ENCODE data around the gene RPP25L.
A peak's percentile ranks its signal among the peaks of the same experiment; 100 is the strongest.

The RPP25L gene

GRCh38 chr9:34585946-34586669 lies 25.8 kb downstream of the RPP25L start:
- DNase-seq (ENCODE audit: low spot score): no peak

GRCh38 chr9:34584970-34585369 lies 26.9 kb downstream of the RPP25L start:
- DNase-seq (ENCODE audit: low spot score): no peak

- no peak for DNase-seq (ENCODE audit: low spot score)
Measured at GRCh38 chr9:34582787-34583186, 29.1 kb downstream of the RPP25L start.

GRCh38 chr9:34581318-34581717 lies 30.6 kb downstream of the RPP25L start:
- DNase-seq (ENCODE audit: low spot score): no peak

GRCh38 chr9:34580358-34580757 lies 31.5 kb downstream of the RPP25L start:
- DNase-seq (ENCODE audit: low spot score): no peak

GRCh38 chr9:34579808-34580163 lies 32.1 kb downstream of the RPP25L start:
- no peak for DNase-seq (ENCODE audit: low spot score)

- DNase-seq (ENCODE audit: low spot score): no peak
Measured at GRCh38 chr9:34579104-34579807, 32.6 kb downstream of the RPP25L start.

- DNase-seq (ENCODE audit: low spot score): peak; percentile 57
Measured at GRCh38 chr9:34578241-34579103, 33.4 kb downstream of the RPP25L start.

- no peak for DNase-seq (ENCODE audit: low spot score)
Measured at GRCh38 chr9:34577400-34578240, 34.3 kb downstream of the RPP25L start.

GRCh38 chr9:34576597-34577399 lies 35.1 kb downstream of the RPP25L start:
- DNase-seq (ENCODE audit: low spot score): peak; percentile 84

- peak; percentile 54 for DNase-seq (ENCODE audit: low spot score)
Measured at GRCh38 chr9:34575862-34576596, 35.9 kb downstream of the RPP25L start.

- no peak for DNase-seq (ENCODE audit: low spot score)
Measured at GRCh38 chr9:34575241-34575640, 36.7 kb downstream of the RPP25L start.

GRCh38 chr9:34574571-34574970 lies 37.3 kb downstream of the RPP25L start:
- DNase-seq (ENCODE audit: low spot score): no peak

- no peak for DNase-seq (ENCODE audit: low spot score)
Measured at GRCh38 chr9:34573599-34574325, 38.1 kb downstream of the RPP25L start.

GRCh38 chr9:34572628-34573027 lies 39.3 kb downstream of the RPP25L start:
- DNase-seq (ENCODE audit: low spot score): no peak

- no peak for DNase-seq (ENCODE audit: low spot score)
Measured at GRCh38 chr9:34572092-34572491, 39.8 kb downstream of the RPP25L start.

- DNase-seq (ENCODE audit: low spot score): no peak
Measured at GRCh38 chr9:34571481-34571810, 40.5 kb downstream of the RPP25L start.

- peak; percentile 95 for DNase-seq (ENCODE audit: low spot score)
Measured at GRCh38 chr9:34570809-34571480, 41.0 kb downstream of the RPP25L start.

GRCh38 chr9:34570376-34570775 lies 41.5 kb downstream of the RPP25L start:
- DNase-seq (ENCODE audit: low spot score): peak; percentile 64
